GM19452 (cell line): Measurements from ENCODE around the gene DAZ4.
"Not testable (repeated sequence)": the region's sequence is repeated elsewhere in the genome, so short reads cannot be mapped to it uniquely, and the experiment has no call there.

Source experiments
- ATAC-seq: cut with Tn5 transposase; IDR thresholded peaks from one replicate; pipeline ENCODE4 v1.9.1; 2021; ENCODE audit not compliant: unreplicated experiment

Gene DAZ4, protein sequence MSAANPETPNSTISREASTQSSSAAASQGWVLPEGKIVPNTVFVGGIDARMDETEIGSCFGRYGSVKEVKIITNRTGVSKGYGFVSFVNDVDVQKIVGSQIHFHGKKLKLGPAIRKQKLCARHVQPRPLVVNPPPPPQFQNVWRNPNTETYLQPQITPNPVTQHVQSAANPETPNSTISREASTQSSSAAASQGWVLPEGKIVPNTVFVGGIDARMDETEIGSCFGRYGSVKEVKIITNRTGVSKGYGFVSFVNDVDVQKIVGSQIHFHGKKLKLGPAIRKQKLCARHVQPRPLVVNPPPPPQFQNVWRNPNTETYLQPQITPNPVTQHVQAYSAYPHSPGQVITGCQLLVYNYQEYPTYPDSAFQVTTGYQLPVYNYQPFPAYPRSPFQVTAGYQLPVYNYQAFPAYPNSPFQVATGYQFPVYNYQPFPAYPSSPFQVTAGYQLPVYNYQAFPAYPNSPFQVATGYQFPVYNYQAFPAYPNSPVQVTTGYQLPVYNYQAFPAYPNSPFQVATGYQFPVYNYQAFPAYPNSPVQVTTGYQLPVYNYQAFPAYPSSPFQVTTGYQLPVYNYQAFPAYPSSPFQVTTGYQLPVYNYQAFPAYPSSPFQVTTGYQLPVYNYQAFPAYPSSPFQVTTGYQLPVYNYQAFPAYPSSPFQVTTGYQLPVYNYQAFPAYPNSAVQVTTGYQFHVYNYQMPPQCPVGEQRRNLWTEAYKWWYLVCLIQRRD

DNA sequence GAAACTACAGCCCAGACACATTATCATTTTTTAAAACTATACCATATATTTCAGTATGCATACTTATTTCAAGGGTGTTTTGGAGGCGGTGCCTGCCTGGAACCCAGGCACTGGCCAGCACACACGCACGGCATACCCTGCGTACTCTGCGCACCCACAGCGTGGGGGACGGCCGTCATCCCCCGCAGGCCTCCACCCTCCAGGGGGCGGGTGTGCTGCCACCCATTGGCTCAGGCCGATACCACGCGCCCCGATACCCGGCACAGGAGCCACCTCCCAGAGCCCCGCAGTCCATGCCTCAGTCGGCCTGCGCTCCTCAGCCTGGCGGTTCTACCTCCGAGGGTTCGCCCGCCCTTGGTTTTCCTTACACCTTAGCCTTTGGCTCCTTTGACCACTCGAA lies at the start of gene DAZ4:
TSS of gene DAZ4 (plus strand) at position 301 of the 400 bp plus-strand sequence. CDS start 208 bp downstream, outside the sequence.
- not testable (repeated sequence) for ATAC-seq

DNA sequence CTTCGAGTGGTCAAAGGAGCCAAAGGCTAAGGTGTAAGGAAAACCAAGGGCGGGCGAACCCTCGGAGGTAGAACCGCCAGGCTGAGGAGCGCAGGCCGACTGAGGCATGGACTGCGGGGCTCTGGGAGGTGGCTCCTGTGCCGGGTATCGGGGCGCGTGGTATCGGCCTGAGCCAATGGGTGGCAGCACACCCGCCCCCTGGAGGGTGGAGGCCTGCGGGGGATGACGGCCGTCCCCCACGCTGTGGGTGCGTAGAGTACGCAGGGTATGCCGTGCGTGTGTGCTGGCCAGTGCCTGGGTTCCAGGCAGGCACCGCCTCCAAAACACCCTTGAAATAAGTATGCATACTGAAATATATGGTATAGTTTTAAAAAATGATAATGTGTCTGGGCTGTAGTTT lies 20.4 kb upstream of the DAZ4 start, which contains the start of gene DAZ3:
TSS of gene DAZ3 (minus strand) at position 101 of the 400 bp plus-strand sequence. CDS start 208 bp downstream, outside the sequence.
- ATAC-seq: not testable (repeated sequence)

DNA sequence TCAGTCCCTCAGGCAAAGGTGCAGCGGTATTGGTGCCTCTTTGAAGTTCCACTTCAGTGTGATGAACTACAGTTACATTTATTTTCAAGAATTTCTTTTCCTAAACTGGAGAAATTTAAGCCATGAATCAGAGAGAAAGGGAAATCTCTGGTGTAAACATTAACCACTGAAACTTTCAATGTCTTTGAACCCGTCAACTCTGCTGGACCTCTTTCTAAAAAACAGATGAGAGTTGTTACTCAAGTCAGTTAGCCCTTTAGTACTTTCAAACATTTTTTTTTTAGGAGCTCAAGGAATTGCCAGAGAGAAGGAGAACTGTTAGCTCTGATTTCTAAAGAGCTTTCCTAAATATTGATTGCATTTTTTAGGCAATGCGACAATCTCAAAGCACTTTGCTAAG lies 11.9 kb upstream of the DAZ4 start:
- ATAC-seq: not testable (repeated sequence)

GRCh38 chrY:24824184-24824879 lies 9.4 kb upstream of the DAZ4 start:
- ATAC-seq: not testable (repeated sequence)

DNA sequence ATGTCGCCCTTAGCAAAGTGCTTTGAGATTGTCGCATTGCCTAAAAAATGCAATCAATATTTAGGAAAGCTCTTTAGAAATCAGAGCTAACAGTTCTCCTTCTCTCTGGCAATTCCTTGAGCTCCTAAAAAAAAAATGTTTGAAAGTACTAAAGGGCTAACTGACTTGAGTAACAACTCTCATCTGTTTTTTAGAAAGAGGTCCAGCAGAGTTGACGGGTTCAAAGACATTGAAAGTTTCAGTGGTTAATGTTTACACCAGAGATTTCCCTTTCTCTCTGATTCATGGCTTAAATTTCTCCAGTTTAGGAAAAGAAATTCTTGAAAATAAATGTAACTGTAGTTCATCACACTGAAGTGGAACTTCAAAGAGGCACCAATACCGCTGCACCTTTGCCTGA lies 8.7 kb upstream of the DAZ4 start:
- not testable (repeated sequence) for ATAC-seq
